COLO668 (cell line): ENCODE results near the gene TEX26.

Experiments used
- DNase-seq: peaks from one replicate; lab custom pipeline; 2025; ENCODE audit not compliant: unreplicated experiment; lab: John Stamatoyannopoulos, UW

Gene TEX26

DNA sequence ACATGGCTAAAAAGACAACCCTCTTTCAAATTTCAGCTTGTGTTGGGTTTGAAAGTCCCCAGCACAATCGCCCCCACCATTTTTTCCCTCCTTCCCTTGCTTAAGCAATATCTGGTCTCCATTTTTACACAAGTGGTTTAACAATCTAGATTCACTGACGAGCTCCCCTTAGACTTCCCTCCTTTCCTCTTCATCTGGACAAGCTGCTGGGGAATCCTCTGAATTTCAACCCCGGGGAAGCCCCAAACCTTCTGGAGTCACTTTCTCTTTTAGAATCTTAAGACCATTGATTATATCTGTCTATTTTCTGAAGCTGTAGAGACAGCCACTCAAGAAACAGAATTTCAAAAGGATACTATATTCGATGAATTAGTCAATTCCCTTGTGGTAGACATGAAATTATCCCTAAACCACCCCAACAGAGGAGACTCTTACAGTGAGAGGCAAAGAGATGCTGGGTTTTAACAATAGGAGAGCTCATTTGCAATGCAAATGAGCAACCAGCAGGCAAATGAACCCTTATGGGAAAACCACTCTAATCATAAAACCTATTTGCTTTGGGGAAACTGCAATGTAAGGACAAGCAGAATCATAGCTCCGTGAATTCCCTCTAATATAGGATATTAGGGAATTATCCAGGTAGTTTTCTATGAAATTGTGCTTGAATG, 78.9 kb downstream of the TEX26 start:
- DNase-seq: no peak

DNA sequence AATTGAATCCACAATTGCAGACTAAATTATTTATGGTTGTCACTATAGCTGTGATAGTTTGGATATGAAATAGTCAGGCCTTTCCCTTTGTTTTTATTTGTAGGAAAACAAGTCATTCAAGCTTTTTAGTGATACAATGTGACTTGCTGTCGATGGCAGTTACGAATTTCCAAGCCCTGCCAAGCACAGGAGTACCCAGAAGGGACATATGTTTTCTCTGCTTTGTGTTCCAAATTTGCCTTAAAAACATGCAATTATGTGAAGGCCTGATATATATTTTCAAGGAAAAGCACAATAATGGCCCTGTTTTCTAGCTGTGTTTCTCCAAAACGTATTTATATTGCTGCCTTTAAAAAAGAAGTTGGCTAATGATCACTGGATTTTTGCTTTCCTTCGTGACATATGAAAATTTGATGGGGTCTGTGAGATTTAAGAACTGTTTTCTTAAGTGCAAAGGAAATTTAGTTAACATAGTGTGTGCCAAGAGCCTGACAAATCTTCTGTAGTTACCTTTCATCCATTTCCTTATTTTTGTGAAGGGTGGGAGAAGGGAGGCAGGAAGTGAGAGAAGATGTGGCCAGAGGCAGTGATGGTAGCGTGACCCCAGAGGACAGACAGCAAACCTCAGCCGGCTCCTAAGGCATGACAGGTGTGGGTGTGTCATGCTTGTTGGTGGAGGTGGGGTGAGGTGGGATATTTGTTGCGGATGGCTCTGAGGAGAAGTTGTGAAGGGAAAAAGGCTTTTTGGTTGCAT, 79.6 kb downstream of the TEX26 start:
- no peak for DNase-seq

DNA sequence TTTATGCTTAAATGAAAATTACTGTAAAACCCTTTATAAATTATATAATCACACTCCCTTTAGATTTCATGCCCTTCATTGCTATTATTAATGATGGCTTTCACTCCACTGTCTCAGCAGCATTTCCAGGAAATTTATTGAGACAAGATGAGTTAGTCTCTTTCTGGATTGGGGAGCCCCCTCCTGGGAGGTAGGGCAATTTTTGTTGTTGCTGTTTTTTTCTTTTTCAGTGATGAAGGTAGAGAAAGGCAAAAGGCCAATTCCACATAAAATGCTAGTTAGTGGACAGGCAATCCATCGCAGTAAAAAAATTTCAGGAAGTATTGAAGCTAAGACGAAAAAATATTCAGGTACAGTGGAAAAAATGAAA, 80.2 kb downstream of the TEX26 start:
- no peak for DNase-seq

DNA sequence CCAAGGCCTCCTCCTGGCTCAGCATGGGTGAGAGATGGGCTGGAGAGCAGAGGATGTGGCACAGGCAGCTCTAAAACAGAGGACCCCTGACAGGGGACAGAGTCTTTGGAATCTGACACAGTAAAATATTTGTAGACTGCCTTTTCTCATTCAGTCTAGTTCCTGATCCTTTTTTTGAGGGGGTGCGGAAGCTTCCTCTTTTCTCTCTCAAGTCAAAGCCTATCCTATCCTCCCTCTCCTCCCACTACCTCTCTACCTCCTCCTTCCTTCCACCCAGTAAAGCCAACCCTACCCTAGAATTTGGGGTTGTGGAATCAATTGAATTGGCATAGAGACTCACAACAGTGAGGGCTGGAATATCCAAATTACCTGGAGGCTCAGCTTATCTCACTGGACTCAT, 82.0 kb downstream of the TEX26 start:
- DNase-seq: no peak

DNA sequence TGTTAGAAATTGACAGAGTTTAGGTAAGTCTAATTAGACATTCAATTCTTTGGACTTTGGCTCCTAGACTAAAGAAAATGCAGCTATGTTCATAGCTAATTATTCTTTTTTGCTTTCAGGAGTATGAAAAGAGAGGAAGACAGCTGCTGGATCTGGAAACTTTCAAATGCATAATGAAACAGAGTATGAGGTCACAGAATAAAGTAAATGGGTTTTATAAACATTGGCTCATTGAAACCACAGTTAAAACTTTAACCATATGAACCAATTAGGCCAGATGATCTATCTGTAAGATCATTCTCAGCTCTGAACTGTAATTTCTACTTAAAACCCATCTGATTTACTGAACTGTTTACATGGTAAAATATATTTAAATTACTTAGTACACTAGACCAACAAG, 82.7 kb downstream of the TEX26 start:
- DNase-seq: no peak

DNA sequence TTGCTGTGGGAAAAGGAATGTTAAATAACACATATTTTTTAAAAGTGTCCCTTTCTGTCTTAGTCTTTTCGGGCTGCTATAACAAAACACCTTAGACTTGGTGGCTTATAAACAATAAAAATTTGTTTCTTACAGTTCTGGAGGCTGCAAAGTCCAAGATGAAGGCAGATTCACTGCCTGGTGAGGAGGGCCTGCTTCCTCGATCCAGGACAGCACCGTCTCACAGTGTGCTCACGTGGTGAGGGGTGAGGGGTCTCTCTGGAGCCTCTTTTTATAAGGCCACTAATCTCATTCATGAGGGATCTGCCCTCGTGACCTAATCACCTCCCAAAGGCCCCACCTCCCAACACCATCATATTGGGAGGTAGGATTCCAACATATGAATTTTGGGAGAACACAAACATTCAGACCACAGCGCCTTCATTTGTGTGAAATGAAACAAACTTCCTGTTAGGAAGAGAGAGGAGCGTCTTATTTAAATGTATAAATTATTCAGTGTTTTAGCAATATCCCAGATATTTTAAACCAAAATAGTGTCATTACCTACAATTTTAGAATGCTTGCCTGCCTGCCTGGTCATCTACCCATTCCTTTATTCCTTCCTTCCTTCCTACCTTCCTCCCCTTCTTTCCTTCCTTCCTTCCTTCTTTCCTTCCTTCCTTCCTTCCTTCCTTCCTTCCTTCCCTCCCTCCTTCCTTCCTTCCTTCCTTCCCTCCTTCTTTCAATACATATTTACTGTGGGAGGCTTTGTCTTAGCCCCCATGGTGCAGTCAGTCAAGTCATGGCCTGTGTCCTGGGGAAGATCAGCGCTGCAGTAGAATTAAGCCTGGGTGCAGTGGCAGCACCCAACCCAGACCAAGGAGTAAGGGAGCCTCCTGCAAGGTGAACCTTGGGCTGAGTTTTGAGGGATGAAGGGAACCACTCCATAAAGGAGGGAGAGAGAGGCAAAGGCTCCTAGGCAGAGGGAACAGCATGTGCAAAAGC, 84.2 kb downstream of the TEX26 start:
- DNase-seq: no peak

DNA sequence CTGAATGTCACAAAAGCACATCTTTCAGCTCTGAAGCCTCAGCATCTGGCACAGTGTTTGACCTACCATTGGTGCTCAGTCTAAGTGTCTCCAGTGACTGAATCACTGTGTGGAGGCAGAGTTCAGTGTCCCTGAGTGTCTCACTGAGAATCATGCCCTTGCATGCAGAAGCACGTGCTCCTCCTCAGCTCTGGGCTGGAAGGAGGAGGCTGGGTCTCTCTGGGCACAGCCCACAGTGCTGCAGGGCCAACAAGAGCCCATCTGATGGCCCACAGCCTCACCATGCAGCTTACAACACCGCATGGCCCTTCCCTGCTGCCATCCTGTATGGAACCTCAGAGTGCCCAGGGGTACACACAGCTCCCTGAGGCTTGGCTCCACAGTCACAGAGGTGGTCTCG, 86.1 kb downstream of the TEX26 start:
- DNase-seq: no peak

DNA sequence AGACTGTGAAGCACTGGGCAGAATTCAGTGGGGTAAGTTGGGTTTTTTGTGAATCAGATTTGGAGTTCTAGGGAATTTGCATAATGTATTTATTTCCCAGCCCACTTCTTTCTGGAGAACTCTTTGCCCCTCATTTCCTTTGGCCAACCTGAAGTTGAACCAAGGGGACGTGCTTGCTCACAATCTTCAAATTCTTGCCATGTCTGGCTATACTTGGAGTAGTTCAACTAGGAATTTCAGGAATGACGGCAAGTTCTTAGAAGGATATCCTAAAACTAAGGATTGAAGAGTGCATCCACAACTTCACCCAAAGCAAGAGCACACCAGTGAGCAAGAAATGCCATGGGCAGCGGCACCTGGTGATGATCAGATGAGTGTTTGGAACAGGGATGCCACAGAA, 88.5 kb downstream of the TEX26 start:
- no peak for DNase-seq

DNA sequence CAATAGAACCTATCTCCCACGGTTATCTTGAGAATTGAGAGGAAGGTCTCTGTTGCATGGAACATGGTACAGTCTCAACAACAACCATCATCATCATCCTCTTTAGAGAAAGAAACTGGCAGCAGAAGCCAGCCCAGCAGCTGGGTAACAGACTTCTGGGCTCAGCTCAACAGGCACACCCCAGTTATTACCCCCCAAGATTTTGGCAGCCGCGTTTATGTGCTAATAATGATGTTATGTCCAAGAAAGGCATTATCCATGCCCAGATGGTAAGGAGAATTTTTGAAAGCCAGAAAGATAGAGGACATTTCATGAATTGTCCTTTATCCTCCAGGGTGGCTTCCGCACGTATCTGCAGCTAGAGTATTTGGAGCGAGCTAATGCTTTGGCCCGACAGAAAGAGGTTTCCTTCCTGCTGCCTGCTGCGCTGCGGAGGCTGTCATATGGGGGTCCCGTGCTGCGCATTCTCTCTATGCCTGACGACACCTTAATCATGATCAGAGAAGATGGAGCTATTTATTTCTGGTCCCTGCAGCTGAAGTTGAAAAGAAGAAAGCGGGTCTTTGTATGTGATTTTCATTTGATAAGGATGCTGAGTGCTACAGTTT, 89.9 kb downstream of the TEX26 start:
- DNase-seq: no peak

DNA sequence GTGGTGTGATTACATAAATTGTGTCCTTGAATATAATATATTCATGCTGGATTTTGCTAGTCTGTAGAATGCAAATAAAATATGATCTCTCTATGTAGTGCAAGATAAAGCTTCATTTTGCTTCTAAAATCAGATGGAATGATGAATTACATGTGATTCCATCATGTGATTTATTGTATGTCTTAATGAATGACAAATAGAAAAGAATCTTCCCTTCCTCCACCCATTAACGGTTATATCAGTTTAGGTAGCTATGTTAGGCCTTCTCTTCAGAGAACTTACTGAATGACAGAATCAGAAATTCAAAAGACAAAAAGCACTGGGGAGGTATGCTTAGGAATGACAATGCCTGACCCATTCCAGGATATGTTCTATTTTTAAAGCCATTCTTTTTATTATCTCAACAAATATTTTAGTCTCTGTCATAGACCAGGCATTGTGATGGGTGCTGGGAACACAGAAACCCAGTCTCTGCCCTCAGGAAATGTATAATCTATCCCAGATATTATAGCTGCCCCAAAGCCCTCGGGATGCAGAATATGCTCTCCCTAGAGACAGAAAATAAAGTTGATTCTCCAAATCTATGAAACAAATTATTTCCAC, 90.6 kb downstream of the TEX26 start:
- no peak for DNase-seq
